ENCODE results near the gene TMEM213. TPM values are rescaled to one million over a fixed set of nuclear protein-coding genes. Genes with fewer than 3 reads are reported as not detected.

The TMEM213 gene
- total and polyA plus RNA-seq, 10 of the 15 experiments (the other 5 are each of a cell fraction or from before 2014, with no cell fraction given) = not detected

GRCh38 chr7:138770904-138771303, 26.9 kb upstream of the TMEM213 start:
- Histone ChIP-seq H4K20me1 (ENCODE audit: control insufficient read depth, insufficient read depth) (no peaks in the 10 kb centered on the region), H3K4me3 (no peak overlapping the region), H3K4me2 (ENCODE audit: control insufficient read depth, insufficient read depth) (no peak overlapping the region), H3K79me2 (ENCODE audit: control insufficient read depth, insufficient read depth, low read length) (no peaks in the 10 kb centered on the region), H3K27me3 (replicated peaks in 1 of 2; ENCODE audit: control insufficient read depth in 2 of 2, insufficient read depth in 2 of 2, low read length in 1 of 2) (no peaks in the 10 kb centered on the region), H3K9ac (ENCODE audit: control insufficient read depth, insufficient read depth, low read length) (no peak overlapping the region), H2AFZ (ENCODE audit: control insufficient read depth, low read depth, low read length) (no peak overlapping the region), H3K4me1 (ENCODE audit: control insufficient read depth, insufficient read depth, low read length) (no peaks in the 10 kb centered on the region), H3K27ac (ENCODE audit: control insufficient read depth, insufficient read depth) (no peak overlapping the region), H3K36me3 (ENCODE audit: control insufficient read depth in 2 of 2, insufficient read depth in 2 of 2, low read length in 1 of 2) (no peaks in the 10 kb centered on the region), H3K9me3 (replicated peaks; ENCODE audit: control insufficient read depth, insufficient read depth, low read length) (no peaks in the 10 kb centered on the region)
- RAD21 ChIA-PET (ENCODE audit: unreplicated experiment) = no interaction called here
- no peak for FAIRE-seq
- POLR2A ChIA-PET = interaction anchor here (0.6 kb wide), 1 partner anchor 852 kb away, joined by 3 read pairs; no protein-coding TSS in a partner anchor
- BruUV-seq (replicated peaks) = no TSS peak
- in situ Hi-C loops (cut with MboI) = no loop called here
- DNase-seq (ENCODE audit: low read depth, low spot score) = no peak
- ATAC-seq = no peak
- CTCF ChIA-PET = interaction anchor here (0.7 kb wide), 1 partner anchor 10 kb away, joined by 3 read pairs; no protein-coding TSS in a partner anchor
- WGBS (ENCODE audit: insufficient coverage, insufficient replicate concordance, low lambda C conversion rate, missing lambda C conversion rate) = 50% methylated on average over 8 of the region's 8 CpGs
- intact Hi-C loops (cut with micrococcal nuclease; ENCODE audit: unreplicated experiment) = no loop called here
- SMC1A ChIA-PET (ENCODE audit: uncharacterized antibody, unreplicated experiment) = no interaction called here
- TF ChIP-seq, protein P1, sequence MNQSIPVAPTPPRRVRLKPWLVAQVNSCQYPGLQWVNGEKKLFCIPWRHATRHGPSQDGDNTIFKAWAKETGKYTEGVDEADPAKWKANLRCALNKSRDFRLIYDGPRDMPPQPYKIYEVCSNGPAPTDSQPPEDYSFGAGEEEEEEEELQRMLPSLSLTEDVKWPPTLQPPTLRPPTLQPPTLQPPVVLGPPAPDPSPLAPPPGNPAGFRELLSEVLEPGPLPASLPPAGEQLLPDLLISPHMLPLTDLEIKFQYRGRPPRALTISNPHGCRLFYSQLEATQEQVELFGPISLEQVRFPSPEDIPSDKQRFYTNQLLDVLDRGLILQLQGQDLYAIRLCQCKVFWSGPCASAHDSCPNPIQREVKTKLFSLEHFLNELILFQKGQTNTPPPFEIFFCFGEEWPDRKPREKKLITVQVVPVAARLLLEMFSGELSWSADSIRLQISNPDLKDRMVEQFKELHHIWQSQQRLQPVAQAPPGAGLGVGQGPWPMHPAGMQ (IDR thresholded peaks at IDR 0.05; ENCODE audit: borderline replicate concordance) = no peak
- TF ChIP-seq, protein P2, sequence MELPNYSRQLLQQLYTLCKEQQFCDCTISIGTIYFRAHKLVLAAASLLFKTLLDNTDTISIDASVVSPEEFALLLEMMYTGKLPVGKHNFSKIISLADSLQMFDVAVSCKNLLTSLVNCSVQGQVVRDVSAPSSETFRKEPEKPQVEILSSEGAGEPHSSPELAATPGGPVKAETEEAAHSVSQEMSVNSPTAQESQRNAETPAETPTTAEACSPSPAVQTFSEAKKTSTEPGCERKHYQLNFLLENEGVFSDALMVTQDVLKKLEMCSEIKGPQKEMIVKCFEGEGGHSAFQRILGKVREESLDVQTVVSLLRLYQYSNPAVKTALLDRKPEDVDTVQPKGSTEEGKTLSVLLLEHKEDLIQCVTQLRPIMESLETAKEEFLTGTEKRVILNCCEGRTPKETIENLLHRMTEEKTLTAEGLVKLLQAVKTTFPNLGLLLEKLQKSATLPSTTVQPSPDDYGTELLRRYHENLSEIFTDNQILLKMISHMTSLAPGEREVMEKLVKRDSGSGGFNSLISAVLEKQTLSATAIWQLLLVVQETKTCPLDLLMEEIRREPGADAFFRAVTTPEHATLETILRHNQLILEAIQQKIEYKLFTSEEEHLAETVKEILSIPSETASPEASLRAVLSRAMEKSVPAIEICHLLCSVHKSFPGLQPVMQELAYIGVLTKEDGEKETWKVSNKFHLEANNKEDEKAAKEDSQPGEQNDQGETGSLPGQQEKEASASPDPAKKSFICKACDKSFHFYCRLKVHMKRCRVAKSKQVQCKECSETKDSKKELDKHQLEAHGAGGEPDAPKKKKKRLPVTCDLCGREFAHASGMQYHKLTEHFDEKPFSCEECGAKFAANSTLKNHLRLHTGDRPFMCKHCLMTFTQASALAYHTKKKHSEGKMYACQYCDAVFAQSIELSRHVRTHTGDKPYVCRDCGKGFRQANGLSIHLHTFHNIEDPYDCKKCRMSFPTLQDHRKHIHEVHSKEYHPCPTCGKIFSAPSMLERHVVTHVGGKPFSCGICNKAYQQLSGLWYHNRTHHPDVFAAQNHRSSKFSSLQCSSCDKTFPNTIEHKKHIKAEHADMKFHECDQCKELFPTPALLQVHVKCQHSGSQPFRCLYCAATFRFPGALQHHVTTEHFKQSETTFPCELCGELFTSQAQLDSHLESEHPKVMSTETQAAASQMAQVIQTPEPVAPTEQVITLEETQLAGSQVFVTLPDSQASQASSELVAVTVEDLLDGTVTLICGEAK (IDR thresholded peaks at IDR 0.05; ENCODE audit: borderline replicate concordance) = no peak
- TF ChIP-seq NFYB (IDR thresholded peaks at IDR 0.05; ENCODE audit: insufficient read depth, low read depth, low read length) = no peak
- TF ChIP-seq LARP7 (IDR thresholded peaks at IDR 0.05) = no peak
- TF ChIP-seq ATF7 (IDR thresholded peaks at IDR 0.05; ENCODE audit: low read depth) = no peak
- TF ChIP-seq, protein P3, sequence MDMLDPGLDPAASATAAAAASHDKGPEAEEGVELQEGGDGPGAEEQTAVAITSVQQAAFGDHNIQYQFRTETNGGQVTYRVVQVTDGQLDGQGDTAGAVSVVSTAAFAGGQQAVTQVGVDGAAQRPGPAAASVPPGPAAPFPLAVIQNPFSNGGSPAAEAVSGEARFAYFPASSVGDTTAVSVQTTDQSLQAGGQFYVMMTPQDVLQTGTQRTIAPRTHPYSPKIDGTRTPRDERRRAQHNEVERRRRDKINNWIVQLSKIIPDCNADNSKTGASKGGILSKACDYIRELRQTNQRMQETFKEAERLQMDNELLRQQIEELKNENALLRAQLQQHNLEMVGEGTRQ (IDR thresholded peaks at IDR 0.05; ENCODE audit: borderline replicate concordance, low read depth, low read length) = no peak
- TF ChIP-seq, protein P4, sequence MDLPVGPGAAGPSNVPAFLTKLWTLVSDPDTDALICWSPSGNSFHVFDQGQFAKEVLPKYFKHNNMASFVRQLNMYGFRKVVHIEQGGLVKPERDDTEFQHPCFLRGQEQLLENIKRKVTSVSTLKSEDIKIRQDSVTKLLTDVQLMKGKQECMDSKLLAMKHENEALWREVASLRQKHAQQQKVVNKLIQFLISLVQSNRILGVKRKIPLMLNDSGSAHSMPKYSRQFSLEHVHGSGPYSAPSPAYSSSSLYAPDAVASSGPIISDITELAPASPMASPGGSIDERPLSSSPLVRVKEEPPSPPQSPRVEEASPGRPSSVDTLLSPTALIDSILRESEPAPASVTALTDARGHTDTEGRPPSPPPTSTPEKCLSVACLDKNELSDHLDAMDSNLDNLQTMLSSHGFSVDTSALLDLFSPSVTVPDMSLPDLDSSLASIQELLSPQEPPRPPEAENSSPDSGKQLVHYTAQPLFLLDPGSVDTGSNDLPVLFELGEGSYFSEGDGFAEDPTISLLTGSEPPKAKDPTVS (IDR thresholded peaks at IDR 0.05; ENCODE audit: low read depth, low read length) = no peak
- TF ChIP-seq STAT1 (conservative IDR thresholded peaks at IDR 0.05) = no peak
- TF ChIP-seq ZNF687 (IDR thresholded peaks at IDR 0.05) = no peak
- TF ChIP-seq CHD2 (IDR thresholded peaks at IDR 0.05; ENCODE audit: borderline replicate concordance, low read depth, low read length) = no peak
- TF ChIP-seq NRF1 (conservative IDR thresholded peaks at IDR 0.05; ENCODE audit: low read depth, low read length) = no peak
- TF ChIP-seq TCF3 (IDR thresholded peaks at IDR 0.05; ENCODE audit: borderline replicate concordance, insufficient read depth, low read depth, low read length) = no peak
